ENCODE measurements around the gene PARD3.

The PARD3 gene

DNA sequence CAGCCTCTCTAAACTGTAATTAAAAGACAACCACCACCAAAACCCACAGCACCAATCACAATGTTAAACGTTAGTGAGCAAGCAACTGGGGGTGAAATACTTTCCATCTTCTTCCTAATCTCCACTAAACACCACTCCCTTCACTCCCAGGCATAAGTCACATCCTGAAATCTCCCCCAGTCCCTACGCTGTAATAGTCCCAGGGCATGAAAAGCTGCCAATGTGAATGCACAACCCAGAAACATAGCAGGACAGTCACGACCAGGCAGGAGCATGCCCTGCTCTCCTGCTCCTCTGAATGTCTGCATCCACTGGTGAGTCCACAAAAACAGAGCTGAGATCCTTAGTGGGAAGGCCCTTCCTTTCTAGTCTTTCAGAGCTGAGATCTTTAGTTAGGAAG lies 288.9 kb downstream of the PARD3 start:
- no peaks in the 10 kb centered on the region for H3K9me3 ChIP-seq (ENCODE audit: insufficient read depth, low read length)
- no peaks in the 10 kb centered on the region for H3K27me3 ChIP-seq (ENCODE audit: low read length)
- no peaks in the 10 kb centered on the region for H3K9me2 ChIP-seq (replicated peaks; ENCODE audit: insufficient read depth, low read length)
- no peak overlapping the region for H3K4me2 ChIP-seq (ENCODE audit: low read depth, low read length, poor library complexity, severe bottlenecking)
- no peaks in the 10 kb centered on the region for H3K36me3 ChIP-seq (ENCODE audit: low read length)
- no peaks in the 10 kb centered on the region for H3F3A ChIP-seq (ENCODE audit: insufficient read depth)
- H4K20me1 ChIP-seq (ENCODE audit: low read depth, low read length): no peaks in the 10 kb centered on the region
- no peaks in the 10 kb centered on the region for H3K79me2 ChIP-seq (ENCODE audit: insufficient read depth, low read length)
- no peak overlapping the region for H3K27ac ChIP-seq (ENCODE audit: low read depth, low read length)
- H3K4me3 ChIP-seq (ENCODE audit: insufficient read depth, low read length, poor library complexity, severe bottlenecking): no peak overlapping the region
- no peak overlapping the region for H3K9ac ChIP-seq (ENCODE audit: low read length)
- TF ChIP-seq EZH2phosphoT487 (conservative IDR thresholded peaks at IDR 0.05; ENCODE audit: low read length): no peak
- TF ChIP-seq, protein P1, sequence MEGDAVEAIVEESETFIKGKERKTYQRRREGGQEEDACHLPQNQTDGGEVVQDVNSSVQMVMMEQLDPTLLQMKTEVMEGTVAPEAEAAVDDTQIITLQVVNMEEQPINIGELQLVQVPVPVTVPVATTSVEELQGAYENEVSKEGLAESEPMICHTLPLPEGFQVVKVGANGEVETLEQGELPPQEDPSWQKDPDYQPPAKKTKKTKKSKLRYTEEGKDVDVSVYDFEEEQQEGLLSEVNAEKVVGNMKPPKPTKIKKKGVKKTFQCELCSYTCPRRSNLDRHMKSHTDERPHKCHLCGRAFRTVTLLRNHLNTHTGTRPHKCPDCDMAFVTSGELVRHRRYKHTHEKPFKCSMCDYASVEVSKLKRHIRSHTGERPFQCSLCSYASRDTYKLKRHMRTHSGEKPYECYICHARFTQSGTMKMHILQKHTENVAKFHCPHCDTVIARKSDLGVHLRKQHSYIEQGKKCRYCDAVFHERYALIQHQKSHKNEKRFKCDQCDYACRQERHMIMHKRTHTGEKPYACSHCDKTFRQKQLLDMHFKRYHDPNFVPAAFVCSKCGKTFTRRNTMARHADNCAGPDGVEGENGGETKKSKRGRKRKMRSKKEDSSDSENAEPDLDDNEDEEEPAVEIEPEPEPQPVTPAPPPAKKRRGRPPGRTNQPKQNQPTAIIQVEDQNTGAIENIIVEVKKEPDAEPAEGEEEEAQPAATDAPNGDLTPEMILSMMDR (IDR thresholded peaks at IDR 0.05; ENCODE audit: insufficient read depth, low read length, poor library complexity, severe bottlenecking): no peak
- no peak overlapping the region for H2AFZ ChIP-seq (ENCODE audit: low read depth, low read length, severe bottlenecking)

DNA sequence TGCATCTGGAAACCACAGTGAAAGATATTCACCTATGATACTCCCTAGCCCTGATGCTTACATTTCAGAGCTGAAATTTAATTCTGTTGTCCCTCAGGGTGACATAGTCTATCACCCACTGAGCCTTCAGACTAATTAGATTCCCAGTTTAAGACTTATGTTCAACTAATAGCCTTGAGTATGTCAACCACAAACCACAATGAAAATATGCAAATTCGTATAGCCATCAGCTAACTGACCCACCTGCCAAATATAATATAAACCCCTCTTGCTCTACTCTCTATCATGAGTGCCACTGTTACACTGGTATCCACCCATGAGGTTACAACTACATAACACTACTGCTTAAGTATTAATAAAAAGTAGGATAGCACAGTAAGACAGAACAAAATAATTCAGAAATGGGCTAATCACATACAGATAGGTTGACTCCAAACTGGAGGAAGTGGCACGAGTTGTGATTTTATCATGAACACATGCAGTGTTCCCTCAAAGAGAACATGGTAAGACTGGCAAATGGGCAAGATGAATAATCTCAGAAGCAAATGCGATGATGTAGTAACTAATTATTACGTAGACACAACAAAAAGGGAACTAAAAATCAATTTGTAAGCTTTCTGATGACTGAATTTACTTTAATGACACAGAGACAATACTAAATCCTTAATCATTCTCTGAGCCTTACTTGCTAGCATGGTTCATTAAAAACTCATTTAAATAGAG lies 290.6 kb downstream of the PARD3 start:
- no peaks in the 10 kb centered on the region for H3K79me2 ChIP-seq (ENCODE audit: insufficient read depth, low read length)
- H2AFZ ChIP-seq (ENCODE audit: low read depth, low read length, severe bottlenecking): no peak overlapping the region
- H3K36me3 ChIP-seq (ENCODE audit: low read length): no peaks in the 10 kb centered on the region
- TF ChIP-seq EZH2phosphoT487 (conservative IDR thresholded peaks at IDR 0.05; ENCODE audit: low read length): no peak
- TF ChIP-seq, protein P1 (IDR thresholded peaks at IDR 0.05; ENCODE audit: insufficient read depth, low read length, poor library complexity, severe bottlenecking): no peak
- H3K4me2 ChIP-seq (ENCODE audit: low read depth, low read length, poor library complexity, severe bottlenecking): no peak overlapping the region
- H3K27me3 ChIP-seq (ENCODE audit: low read length): no peaks in the 10 kb centered on the region
- H3F3A ChIP-seq (ENCODE audit: insufficient read depth): no peaks in the 10 kb centered on the region
- H3K4me3 ChIP-seq (ENCODE audit: insufficient read depth, low read length, poor library complexity, severe bottlenecking): no peak overlapping the region
- no peak overlapping the region for H3K9ac ChIP-seq (ENCODE audit: low read length)
- no peaks in the 10 kb centered on the region for H3K9me2 ChIP-seq (replicated peaks; ENCODE audit: insufficient read depth, low read length)
- peak overlapping the region; percentile 16; the same call in 1 of the 2 replicates for H3K27ac ChIP-seq (ENCODE audit: low read depth, low read length)
- no peaks in the 10 kb centered on the region for H4K20me1 ChIP-seq (ENCODE audit: low read depth, low read length)
- H3K9me3 ChIP-seq (ENCODE audit: insufficient read depth, low read length): no peaks in the 10 kb centered on the region

DNA sequence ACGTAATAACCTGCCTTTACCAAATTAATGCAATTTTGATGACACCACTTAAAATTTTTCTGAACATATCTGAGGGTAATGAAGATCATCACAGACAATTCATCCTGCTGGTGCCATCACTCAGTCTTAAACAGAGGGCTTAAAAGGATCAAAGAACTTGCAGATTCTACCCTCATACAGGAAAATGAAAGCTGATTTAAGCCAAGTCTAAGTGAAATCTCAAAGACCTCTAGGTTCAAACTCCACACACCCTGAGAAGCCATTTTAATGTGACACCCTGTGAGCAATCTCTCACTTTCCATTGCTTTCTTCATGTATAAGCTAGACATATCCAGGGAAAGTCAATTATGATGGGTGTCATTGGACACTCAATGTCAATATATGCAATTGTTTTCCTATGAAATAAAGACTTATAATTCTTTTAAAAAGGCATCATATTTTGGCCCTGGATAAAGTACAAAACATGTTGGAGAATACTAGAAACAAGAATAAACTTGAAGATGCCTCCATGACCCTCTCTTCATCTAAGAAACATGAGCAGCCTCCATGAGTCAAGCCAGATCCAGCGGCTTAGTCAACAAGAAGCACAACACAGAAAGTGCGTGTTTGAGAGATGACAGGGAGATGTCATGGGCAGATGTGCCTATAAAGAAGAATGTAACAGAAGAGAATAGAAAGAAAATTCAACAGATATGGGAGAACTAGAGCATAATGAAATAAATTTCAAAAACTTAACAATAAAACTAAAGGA lies 291.9 kb downstream of the PARD3 start:
- Histone ChIP-seq H3K27ac (ENCODE audit: low read depth, low read length) (no peak overlapping the region), H3K4me2 (ENCODE audit: low read depth, low read length, poor library complexity, severe bottlenecking) (peak overlapping the region; percentile 51), H4K20me1 (ENCODE audit: low read depth, low read length) (no peaks in the 10 kb centered on the region), H3K9ac (ENCODE audit: low read length) (0 out of 2 replicates have a peak overlapping the region, but pooled peaks have one; percentile 7), H3K9me2 (replicated peaks; ENCODE audit: insufficient read depth, low read length) (no peaks in the 10 kb centered on the region), H3K4me3 (ENCODE audit: insufficient read depth, low read length, poor library complexity, severe bottlenecking) (no peak overlapping the region), H3K79me2 (ENCODE audit: insufficient read depth, low read length) (no peaks in the 10 kb centered on the region), H2AFZ (ENCODE audit: low read depth, low read length, severe bottlenecking) (peak overlapping the region; percentile 74), H3K9me3 (ENCODE audit: insufficient read depth, low read length) (no peaks in the 10 kb centered on the region), H3F3A (ENCODE audit: insufficient read depth) (no peaks in the 10 kb centered on the region), H3K36me3 (ENCODE audit: low read length) (no peaks in the 10 kb centered on the region), H3K27me3 (ENCODE audit: low read length) (no peaks in the 10 kb centered on the region)
- TF ChIP-seq, protein P1 (IDR thresholded peaks at IDR 0.05; ENCODE audit: insufficient read depth, low read length, poor library complexity, severe bottlenecking): no peak
- TF ChIP-seq EZH2phosphoT487 (conservative IDR thresholded peaks at IDR 0.05; ENCODE audit: low read length): no peak
